ENCODE measurements around the gene FBLN5.

- TF ChIP-seq CTCF (IDR thresholded peaks at IDR 0.05) = no peak
- TF ChIP-seq REST (IDR thresholded peaks at IDR 0.05; ENCODE audit: insufficient read depth in 1 of 2, low read depth in 2 of 2, low read length in 1 of 2) = no peak
- TF ChIP-seq POLR2AphosphoS5 (IDR thresholded peaks at IDR 0.05; ENCODE audit: low read depth, low read length) = no peak
- TF ChIP-seq SIN3A (IDR thresholded peaks at IDR 0.05; ENCODE audit: borderline replicate concordance, insufficient read depth, low read depth, low read length) = no peak
- TF ChIP-seq TCF7L2 (IDR thresholded peaks at IDR 0.05; ENCODE audit: low read depth, low read length) = no peak
These were observed 99.8 kb downstream of the FBLN5 start for GRCh38 chr14:91847693-91848092.

Measured in Panc1 (cell line).